Left ventricle myocardium inferior (tissue), 1 donor: ENCODE data around the gene NTRK3. TPM values are rescaled to one million over a fixed set of nuclear protein-coding genes. Genes with fewer than 3 reads are reported as not detected.

ENCODE experiments used
- DNase-seq: peaks from one replicate; pipeline ENCODE4 v3.0.0-alpha.2; 2020
- H3K27ac ChIP-seq: fragments of 200-600 bp; replicated peaks from 2 replicates; pipeline ENCODE4 v1.8.0; 2021
- H3K27me3 ChIP-seq: fragments of 200-600 bp; 2 replicates; pipeline ENCODE4 v1.8.0; 2021; ENCODE audit warnings: low read depth
- H3K36me3 ChIP-seq: fragments of 200-600 bp; 2 replicates; pipeline ENCODE4 v1.8.0; 2021
- H3K4me1 ChIP-seq: fragments of 200-600 bp; 2 replicates; pipeline ENCODE4 v1.8.0; 2021
- H3K4me3 ChIP-seq: fragments of 200-600 bp; 2 replicates; pipeline ENCODE4 v1.8.0; 2021; ENCODE audit warnings: mild to moderate bottlenecking, moderate library complexity
- H3K9me3 ChIP-seq: fragments of 200-600 bp; replicated peaks from 2 replicates; pipeline ENCODE4 v1.8.0; 2021
- intact Hi-C: fragments of 100-400 bp; cut with micrococcal nuclease; formaldehyde crosslinking; loops from one replicate; pipeline ENCODE4 v1.11.0; 2022
- total RNA-seq: library from RNA; stranded (reverse); fragmentation: NEBNext Ultra II Directional; extraction: Animal tissue kit (Norgen Biotek cat#: 25700); gene quantifications from one replicate; pipeline ENCODE4 v1.2.1, GENCODE V29; 2021
- TF ChIP-seq, protein P1 (sequence below): fragments of 200-600 bp; IDR thresholded peaks from 2 replicates; pipeline ENCODE4 v1.8.0; 2021; ENCODE audit warnings: antibody characterized with exemption, mild to moderate bottlenecking, borderline replicate concordance
- donor health status: DM: no; HTN: yes; CAD: no; lungs with severe emphysema.

NTRK3 gene
- total RNA-seq, 1 donor from 2014 or later: 1.6 TPM

DNA sequence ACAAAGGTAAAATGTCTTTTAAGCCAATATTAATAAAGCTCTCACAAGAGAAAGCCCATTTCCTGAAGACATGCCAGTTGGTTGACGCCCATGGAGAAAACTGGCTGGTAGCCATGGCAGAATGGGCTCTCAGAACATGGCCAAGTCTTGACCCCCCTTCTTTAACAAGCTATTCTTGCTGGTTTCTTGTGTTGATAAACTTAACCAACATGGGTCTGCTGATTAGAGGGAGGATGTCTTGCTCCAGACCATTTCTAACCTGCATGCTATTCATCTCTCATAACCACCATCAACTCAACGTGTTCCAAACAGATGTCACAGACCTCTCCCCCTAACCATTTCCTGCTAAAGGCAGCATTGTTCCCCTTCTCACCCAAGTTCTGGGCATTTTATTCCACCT lies 25.7 kb downstream of the NTRK3 start:
- Histone ChIP-seq H3K36me3 (no peaks in the 10 kb centered on the region), H3K4me1 (no peaks in the 10 kb centered on the region), H3K4me3 (no peak overlapping the region), H3K27ac (no peak overlapping the region), H3K9me3 (no peaks in the 10 kb centered on the region), H3K27me3 (peaks cover 49% of the 10 kb centered on the region)
- TF ChIP-seq, protein P1, sequence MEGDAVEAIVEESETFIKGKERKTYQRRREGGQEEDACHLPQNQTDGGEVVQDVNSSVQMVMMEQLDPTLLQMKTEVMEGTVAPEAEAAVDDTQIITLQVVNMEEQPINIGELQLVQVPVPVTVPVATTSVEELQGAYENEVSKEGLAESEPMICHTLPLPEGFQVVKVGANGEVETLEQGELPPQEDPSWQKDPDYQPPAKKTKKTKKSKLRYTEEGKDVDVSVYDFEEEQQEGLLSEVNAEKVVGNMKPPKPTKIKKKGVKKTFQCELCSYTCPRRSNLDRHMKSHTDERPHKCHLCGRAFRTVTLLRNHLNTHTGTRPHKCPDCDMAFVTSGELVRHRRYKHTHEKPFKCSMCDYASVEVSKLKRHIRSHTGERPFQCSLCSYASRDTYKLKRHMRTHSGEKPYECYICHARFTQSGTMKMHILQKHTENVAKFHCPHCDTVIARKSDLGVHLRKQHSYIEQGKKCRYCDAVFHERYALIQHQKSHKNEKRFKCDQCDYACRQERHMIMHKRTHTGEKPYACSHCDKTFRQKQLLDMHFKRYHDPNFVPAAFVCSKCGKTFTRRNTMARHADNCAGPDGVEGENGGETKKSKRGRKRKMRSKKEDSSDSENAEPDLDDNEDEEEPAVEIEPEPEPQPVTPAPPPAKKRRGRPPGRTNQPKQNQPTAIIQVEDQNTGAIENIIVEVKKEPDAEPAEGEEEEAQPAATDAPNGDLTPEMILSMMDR: no peak
- intact Hi-C loops: no loop called here
- no peak for DNase-seq

GRCh38 chr15:88225461-88225860 lies 31.1 kb downstream of the NTRK3 start:
- Histone ChIP-seq H3K9me3 (no peaks in the 10 kb centered on the region), H3K4me1 (no peaks in the 10 kb centered on the region), H3K27ac (no peak overlapping the region), H3K4me3 (no peak overlapping the region), H3K36me3 (no peaks in the 10 kb centered on the region), H3K27me3 (peaks cover 57% of the 10 kb centered on the region)
- intact Hi-C loops: no loop called here
- no peak for DNase-seq
- TF ChIP-seq, protein P1: no peak

- H3K4me1 ChIP-seq: no peaks in the 10 kb centered on the region
- intact Hi-C loops: no loop called here
- H3K27ac ChIP-seq: no peak overlapping the region
- TF ChIP-seq, protein P1: no peak
- DNase-seq: no peak
- no peaks in the 10 kb centered on the region for H3K36me3 ChIP-seq
- peaks cover 40% of the 10 kb centered on the region for H3K27me3 ChIP-seq
- no peak overlapping the region for H3K4me3 ChIP-seq
- H3K9me3 ChIP-seq: no peaks in the 10 kb centered on the region
Measured at GRCh38 chr15:88223084-88223483, 33.5 kb downstream of the NTRK3 start.

DNA sequence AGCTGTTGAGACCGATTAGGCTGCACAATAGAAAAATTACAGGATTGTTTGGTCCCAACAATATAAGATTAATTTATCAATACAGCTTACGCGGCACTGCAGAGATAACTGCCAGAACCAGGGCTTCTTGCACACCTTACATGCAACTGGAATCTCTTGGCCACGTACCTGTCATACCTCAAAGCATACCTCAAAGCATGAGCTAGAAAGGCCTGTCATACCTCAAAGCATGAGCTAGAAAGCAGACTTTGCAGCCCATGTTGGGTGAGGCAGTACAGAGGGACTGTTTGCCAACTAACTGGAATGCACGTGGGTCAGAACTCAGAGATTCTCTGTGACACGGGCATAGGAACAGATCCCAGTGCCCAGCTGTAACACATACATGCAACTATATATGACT lies 34.7 kb downstream of the NTRK3 start:
- no peaks in the 10 kb centered on the region for H3K36me3 ChIP-seq
- TF ChIP-seq, protein P1: no peak
- DNase-seq: no peak
- H3K4me1 ChIP-seq: no peaks in the 10 kb centered on the region
- no peak overlapping the region for H3K4me3 ChIP-seq
- peaks cover 29% of the 10 kb centered on the region for H3K27me3 ChIP-seq
- H3K27ac ChIP-seq: no peak overlapping the region
- intact Hi-C loops: no loop called here
- H3K9me3 ChIP-seq: peaks cover 5% of the 10 kb centered on the region

DNA sequence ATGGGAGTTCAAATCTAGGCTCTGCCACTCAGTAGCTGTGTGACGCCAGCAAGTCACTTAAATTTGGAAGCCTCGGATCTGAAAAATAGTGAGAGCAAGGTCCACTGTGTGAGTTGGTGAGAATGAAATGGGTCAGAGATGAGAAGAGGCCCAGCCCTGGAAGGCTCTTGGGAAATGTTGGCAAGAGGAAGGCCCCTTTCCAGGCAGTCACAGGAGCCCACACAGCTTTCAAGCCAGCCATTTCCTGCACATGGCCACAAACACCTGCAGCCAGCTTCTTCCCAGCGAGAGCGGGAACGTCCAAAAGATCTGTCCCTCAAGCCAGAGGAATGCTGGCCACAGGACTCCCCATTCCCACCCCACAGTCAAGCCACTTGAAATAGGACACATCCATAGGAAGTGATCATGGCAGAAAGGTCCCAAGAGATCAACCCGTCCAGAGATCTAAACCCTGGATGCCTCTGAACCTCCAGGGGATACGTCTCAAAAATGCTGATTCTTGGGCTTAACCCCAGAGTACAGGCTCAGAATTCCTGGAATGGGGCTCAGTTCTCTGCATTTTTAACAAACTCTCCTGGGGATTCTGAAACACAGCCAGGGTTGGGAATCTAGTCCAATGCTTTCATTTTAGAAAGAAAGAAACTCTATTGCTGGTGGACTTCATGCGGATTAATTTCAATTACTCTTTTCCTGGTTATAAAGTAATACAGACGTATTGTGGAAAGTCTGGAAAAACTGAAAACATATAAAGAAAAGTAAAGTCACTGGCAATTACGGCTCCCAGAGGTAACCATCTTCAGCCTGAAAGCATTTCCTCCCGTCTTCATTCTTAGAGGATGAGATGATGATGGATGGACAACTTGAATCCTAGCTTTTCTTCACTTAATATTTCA lies 35.9 kb downstream of the NTRK3 start:
- H3K27ac ChIP-seq: no peak overlapping the region
- peaks cover 5% of the 10 kb centered on the region for H3K9me3 ChIP-seq
- no peaks in the 10 kb centered on the region for H3K4me1 ChIP-seq
- H3K27me3 ChIP-seq: peaks cover 20% of the 10 kb centered on the region
- intact Hi-C loops: no loop called here
- no peak overlapping the region for H3K4me3 ChIP-seq
- H3K36me3 ChIP-seq: no peaks in the 10 kb centered on the region
- DNase-seq: no peak
- TF ChIP-seq, protein P1: no peak
